H1 (cell line): Measurements from ENCODE around the gene SMCO1. TPM values are rescaled to one million over a fixed set of nuclear protein-coding genes. Genes with fewer than 3 reads are reported as not detected.

ENCODE experiments used
- CTCF ChIA-PET: fragments of 300-600 bp; sonication (Branson Sonifier 250); formaldehyde crosslinking; loops from one replicate; lab custom pipeline; 2021; ENCODE audit not compliant: partially characterized antibody; lab: Charles Lee
- POLR2A ChIA-PET: fragments of 300-600 bp; sonication (Branson Sonifier 250); formaldehyde crosslinking; loops from one replicate; lab custom pipeline; 2021; ENCODE audit warnings: inconsistent platforms; ENCODE audit not compliant: partially characterized antibody; lab: Charles Lee
- DNase-seq, 2 experiments: peaks; one replicate each; pipeline versions ENCODE4 v3.0.0 to v3.0.0-alpha.2; 2010 to 2022; ENCODE audit warnings: low spot score in 2 of 2, low read depth in 1 of 2, mixed read lengths in 1 of 2
- FAIRE-seq: peaks from 2 replicates; lab custom pipeline; 2011; peaks lifted over from hg19 to GRCh38; lab: Jason Lieb, UNC
- H2AFZ ChIP-seq: 2 replicates; pipeline ENCODE4 v1.8.1; 2012; ENCODE audit warnings: low read length, inconsistent platforms
- H2AK5ac ChIP-seq: 2 replicates; pipeline ENCODE4 v1.6.1; 2013; ENCODE audit warnings: low read depth, low read length
- H2BK120ac ChIP-seq: replicated peaks from 2 replicates; pipeline ENCODE3; 2013; ENCODE audit warnings: low read depth, low read length, inconsistent platforms
- H2BK12ac ChIP-seq: 2 replicates; pipeline ENCODE4 v1.6.1; 2013; ENCODE audit warnings: low read depth, low read length
- H2BK15ac ChIP-seq: 2 replicates; pipeline ENCODE4 v1.6.1; 2013; ENCODE audit warnings: low read length
- H2BK20ac ChIP-seq: 2 replicates; pipeline ENCODE4 v1.6.1; 2013; ENCODE audit warnings: low read length
- H2BK5ac ChIP-seq: 2 replicates; pipeline ENCODE4 v1.6.1; 2013; ENCODE audit warnings: low read depth, low read length
- H3K14ac ChIP-seq: 2 replicates; pipeline ENCODE4 v1.6.1; 2013; ENCODE audit warnings: inconsistent platforms; ENCODE audit not compliant: insufficient read length
- H3K18ac ChIP-seq: 2 replicates; pipeline ENCODE4 v1.6.1; 2013; ENCODE audit warnings: low read length; ENCODE audit errors: extremely low read depth
- H3K23ac ChIP-seq: 2 replicates; pipeline ENCODE4 v1.6.1; 2013; ENCODE audit warnings: inconsistent platforms; ENCODE audit not compliant: insufficient read length
- H3K23me2 ChIP-seq: 2 replicates; pipeline ENCODE4 v1.6.1; 2013; ENCODE audit warnings: low read depth, low read length
- H3K27ac ChIP-seq: 2 replicates; pipeline ENCODE4 v1.6.1; 2011; ENCODE audit warnings: low read depth, low read length, inconsistent platforms
- H3K27me3 ChIP-seq, 4 experiments: replicated peaks in 1 of 4; 1 replicate in 1 of 4; 2 replicates in 3 of 4; pipeline versions ENCODE4 v1.6.1 to v1.8.1; 2011 to 2013; ENCODE audit warnings: low read length in 3 of 4, mild to moderate bottlenecking in 3 of 4, inconsistent platforms in 2 of 4, mixed read lengths in 2 of 4, moderate library complexity in 1 of 4; ENCODE audit not compliant: control insufficient read depth in 3 of 4, insufficient read depth in 3 of 4; ENCODE audit errors: extremely low read depth in 1 of 4
- H3K36me3 ChIP-seq, 4 experiments: 2 replicates each; pipeline versions ENCODE4 v1.6.1 to v1.8.1; 2011 to 2013; ENCODE audit warnings: mild to moderate bottlenecking in 4 of 4, low read length in 3 of 4, moderate library complexity in 2 of 4, control low read depth in 1 of 4, inconsistent platforms in 1 of 4; ENCODE audit not compliant: insufficient read depth in 4 of 4, control insufficient read depth in 2 of 4
- H3K4ac ChIP-seq: replicated peaks from 2 replicates; pipeline ENCODE3; 2013; ENCODE audit warnings: low read length, low read depth, mixed read lengths, inconsistent platforms; ENCODE audit not compliant: insufficient read length
- H3K4me1 ChIP-seq, 4 experiments: replicated peaks in 1 of 4; 1 replicate in 1 of 4; 2 replicates in 3 of 4; pipeline versions ENCODE4 v1.6.1 to v1.8.1; 2011 to 2013; ENCODE audit warnings: low read length in 3 of 4, inconsistent platforms in 2 of 4, mixed read lengths in 1 of 4; ENCODE audit not compliant: insufficient read depth in 4 of 4, control insufficient read depth in 3 of 4
- H3K4me2 ChIP-seq, 2 experiments: 2 replicates each; pipeline versions ENCODE4 v1.6.1 to v1.8.1; 2011 to 2013; ENCODE audit warnings: low read depth in 2 of 2, low read length in 2 of 2, control low read depth in 1 of 2, inconsistent platforms in 1 of 2, mild to moderate bottlenecking in 1 of 2; ENCODE audit not compliant: insufficient read depth in 1 of 2
- H3K4me3 ChIP-seq, 4 experiments: fragments of 200-600, 300-600 bp in 1 of 4; sonication (generic), shearing (Covaris generic), sonication (Bioruptor Twin) in 1 of 4; 2 replicates each; pipeline versions ENCODE4 v1.5.1 to v1.8.1; 2011 to 2016; ENCODE audit warnings: low read length in 4 of 4, low read depth in 3 of 4, control low read depth in 2 of 4, inconsistent platforms in 2 of 4, mild to moderate bottlenecking in 2 of 4, mixed read lengths in 1 of 4, moderate library complexity in 1 of 4; ENCODE audit not compliant: insufficient read depth in 2 of 4; ENCODE audit errors: extremely low read depth in 1 of 4
- H3K56ac ChIP-seq: replicated peaks from 2 replicates; pipeline ENCODE3; 2013; ENCODE audit warnings: low read depth, mild to moderate bottlenecking, mixed read lengths, low read length, inconsistent platforms; ENCODE audit not compliant: insufficient read length
- H3K79me1 ChIP-seq: 2 replicates; pipeline ENCODE4 v1.6.1; 2013; ENCODE audit warnings: low read depth, low read length, control low read depth
- H3K79me2 ChIP-seq, 2 experiments: 2 replicates each; pipeline versions ENCODE4 v1.6.1 to v1.8.1; 2012 to 2013; ENCODE audit warnings: low read length in 2 of 2, mild to moderate bottlenecking in 2 of 2, inconsistent platforms in 1 of 2; ENCODE audit not compliant: insufficient read depth in 2 of 2, control insufficient read depth in 1 of 2
- H3K9ac ChIP-seq, 4 experiments: replicated peaks in 1 of 4; 1 replicate in 1 of 4; 2 replicates in 3 of 4; pipeline versions ENCODE4 v1.6.1 to v1.8.1; 2011 to 2013; ENCODE audit warnings: low read depth in 3 of 4, low read length in 3 of 4, control low read depth in 2 of 4, mild to moderate bottlenecking in 2 of 4, moderate library complexity in 2 of 4, inconsistent platforms in 1 of 4; ENCODE audit errors: extremely low read depth in 1 of 4
- H3K9me3 ChIP-seq, 2 experiments: 2 replicates each; pipeline versions ENCODE4 v1.6.1 to v1.8.1; 2012 to 2013; ENCODE audit warnings: mild to moderate bottlenecking in 2 of 2, moderate library complexity in 2 of 2, control low read depth in 1 of 2, inconsistent platforms in 1 of 2, low read depth in 1 of 2, low read length in 1 of 2, mixed read lengths in 1 of 2; ENCODE audit not compliant: insufficient read depth in 2 of 2
- H4K20me1 ChIP-seq, 2 experiments: replicated peaks in 1 of 2; 2 replicates each; pipeline versions ENCODE3 to v1.8.1; 2011 to 2013; ENCODE audit warnings: inconsistent platforms in 2 of 2, low read length in 2 of 2, mild to moderate bottlenecking in 1 of 2; ENCODE audit not compliant: insufficient read depth in 2 of 2, control insufficient read depth in 1 of 2
- H4K5ac ChIP-seq: 2 replicates; pipeline ENCODE4 v1.6.1; 2013; ENCODE audit warnings: low read length, low read depth, mixed read lengths, inconsistent platforms; ENCODE audit not compliant: insufficient read length
- H4K8ac ChIP-seq: 2 replicates; pipeline ENCODE4 v1.8.0; 2013; ENCODE audit warnings: mild to moderate bottlenecking, moderate library complexity, low read length, inconsistent platforms; ENCODE audit not compliant: insufficient read depth; ENCODE audit errors: extremely low read depth
- H4K91ac ChIP-seq: replicated peaks from 2 replicates; pipeline ENCODE3; 2013; ENCODE audit warnings: low read length, mixed read lengths, inconsistent platforms; ENCODE audit not compliant: insufficient read length
- CBX5 ChIP-seq: fragments of 300-800, 300-1000 bp; sonication (generic); IDR thresholded peaks from 2 replicates; pipeline ENCODE4 v1.7.1; 2016; ENCODE audit warnings: antibody characterized with exemption, low read length, low read depth
- CBX8 ChIP-seq: fragments of 300-800, 300-1000 bp; sonication (generic); IDR thresholded peaks from 2 replicates; pipeline ENCODE4 v1.7.1; 2016; ENCODE audit warnings: low read depth, low read length, borderline replicate concordance
- CHD2 ChIP-seq: IDR thresholded peaks from 2 replicates; pipeline ENCODE4 v1.6.1; 2012; ENCODE audit warnings: low read length, improper control_type of control experiment
- CREB1 ChIP-seq: IDR thresholded peaks from 2 replicates; pipeline ENCODE4 v1.6.1; 2012; ENCODE audit warnings: inconsistent platforms
- KDM5A ChIP-seq: fragments of 200-600 bp; IDR thresholded peaks from 2 replicates; pipeline ENCODE4 v1.7.1; 2012; ENCODE audit warnings: mild to moderate bottlenecking, low read length, inconsistent platforms, mixed read lengths
- RAD21 ChIP-seq, 2 experiments: IDR thresholded peaks in 1 of 2; conservative IDR thresholded peaks in 1 of 2; 2 replicates each; pipeline ENCODE4 v1.6.1; 2011; ENCODE audit warnings: low read depth in 2 of 2, low read length in 2 of 2, improper control_type of control experiment in 1 of 2, inconsistent platforms in 1 of 2, mild to moderate bottlenecking in 1 of 2, moderate library complexity in 1 of 2
- WGBS, 2 experiments: shearing (Covaris generic) in 1 of 2; methylation state at CpG; one replicate each; pipeline versions ENCODE4 v1.1.6 to v1.1.7; 2013 to 2015; ENCODE audit warnings: low lambda C conversion rate in 2 of 2, mixed read lengths in 2 of 2, inconsistent platforms in 1 of 2, low coverage in 1 of 2, missing lambda C conversion rate in 1 of 2; ENCODE audit not compliant: insufficient replicate concordance in 2 of 2, insufficient coverage in 1 of 2, insufficient read length in 1 of 2; ENCODE audit errors: extremely low coverage in 1 of 2, missing lambda C conversion rate in 1 of 2; 5-methylcytosine and 5-hydroxymethylcytosine counted together
- polyA plus RNA-seq, 7 experiments: library from polyadenylated mRNA; depleted of rRNA in 3 of 7; stranded (reverse) in 5 of 7; unstranded in 2 of 7; fragments of >200 nt in 5 of 7; fragments of 200-250 nt in 2 of 7; gene quantifications; 1 replicate in 5 of 7; 2 replicates in 1 of 7; 4 replicates in 1 of 7; pipeline versions ENCODE4 v1.2.1 to v1.2.3, GENCODE V29; 2011 to 2013; ENCODE audit warnings: missing spikeins in 2 of 7, mixed read lengths in 2 of 7
- total RNA-seq: library from RNA; stranded (reverse); fragmentation: NEBNext Ultra II Directional; extraction: Animal tissue kit (Norgen Biotek cat#: 25700); gene quantifications from 2 replicates; pipeline ENCODE4 v1.2.1, GENCODE V29; 2021

SMCO1 gene
- total and polyA plus RNA-seq, 2 of the 8 experiments (the other 6 are each of a cell fraction or from before 2014, with no cell fraction given): 0.03 TPM; not detected in 1

DNA sequence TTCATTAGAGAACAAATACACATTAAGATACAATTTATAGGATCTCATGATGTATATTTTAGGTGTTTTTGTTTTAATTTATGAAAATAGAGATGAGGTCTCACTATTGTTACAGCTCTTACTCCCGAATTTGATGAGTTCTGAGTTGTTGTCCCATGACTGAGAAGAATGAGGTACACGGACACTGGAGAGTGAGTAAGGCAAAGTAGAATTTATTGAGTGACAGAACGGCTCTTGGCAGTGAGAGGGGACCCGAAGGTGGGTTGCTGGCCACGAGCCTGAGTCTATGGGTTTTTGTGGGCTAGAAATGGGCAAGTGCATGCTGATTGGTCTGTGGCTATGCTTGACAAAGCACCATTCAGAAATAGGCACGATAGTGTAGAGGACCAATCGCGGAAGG is 8.5 kb downstream of the SMCO1 start:
- 94% methylated on average over 8 of the region's 8 CpGs; no CpG with 5 or more reads in 1 of the 2 experiments for WGBS, 2 experiments
- no peak for FAIRE-seq
- Histone ChIP-seq H3K27me3 (no peaks in the 10 kb centered on the region), H3K79me2 (peaks cover 3 to 15% of the 10 kb centered on the region in 2 experiments), H3K4me3 (no peak overlapping the region), H3K4me2 (no peak overlapping the region), H4K8ac (no peak overlapping the region), H3K56ac (no peak overlapping the region), H2BK5ac (no peak overlapping the region), H4K91ac (no peak overlapping the region), H3K4me1 (no peaks in the 10 kb centered on the region), H2BK20ac (no peak overlapping the region), H3K23me2 (peaks cover 5% of the 10 kb centered on the region; the same call in 1 of the 2 replicates), H3K4ac (no peak overlapping the region), H3K9me3 (no peaks in the 10 kb centered on the region), H3K23ac (no peak overlapping the region), H2BK12ac (no peak overlapping the region), H4K5ac (no peak overlapping the region), H2BK15ac (no peak overlapping the region), H3K79me1 (0 out of 2 replicates have a peak, but pooled peaks cover 4% of the 10 kb centered on the region), H2AFZ (0 out of 2 replicates have a peak overlapping the region, but pooled peaks have one; percentile 84), H3K18ac (no peak overlapping the region), H3K14ac (no peak overlapping the region), H2BK120ac (no peak overlapping the region), H4K20me1 (peaks cover 2 to 4% of the 10 kb centered on the region in 2 experiments), H2AK5ac (no peak overlapping the region), H3K9ac (no peak overlapping the region), H3K27ac (no peak overlapping the region), H3K36me3 (no peaks in the 10 kb centered on the region)
- no peak for DNase-seq
- ChIA-PET POLR2A (no interaction called here), CTCF (interaction anchor here (2.5 to 5.3 kb wide), 2 partner anchors 16 to 22 kb away, joined by 9 to 40 read pairs; no protein-coding TSS in a partner anchor)
- no peak for TF ChIP-seq KDM5A
- TF ChIP-seq CREB1: no peak
- no peak for TF ChIP-seq CBX5
- no peak for TF ChIP-seq CHD2
- TF ChIP-seq RAD21 (IDR thresholded peaks at IDR 0.05 in 1 of 2, conservative IDR thresholded peaks at IDR 0.05 in 1 of 2; ENCODE audit: low read depth in 2 of 2, low read length in 2 of 2): no peak
- TF ChIP-seq CBX8: no peak
